Suprapubic skin (tissue), 4 donors: ENCODE data around the gene TRIM26. TPM values are rescaled to one million over a fixed set of nuclear protein-coding genes. Genes with fewer than 3 reads are reported as not detected.

ENCODE experiments used
- DNase-seq, 2 donors: peaks; one replicate each; pipeline ENCODE4 v3.0.0-alpha.2; 2019; ENCODE audit warnings: low spot score in 2 of 2
- H3K27ac ChIP-seq: fragments of 200-600 bp; sonication (generic); one replicate; pipeline ENCODE4 v1.5.1; 2019
- H3K27me3 ChIP-seq: fragments of 200-600 bp; sonication (generic); one replicate; pipeline ENCODE4 v1.5.1; 2019
- H3K36me3 ChIP-seq: fragments of 200-600 bp; sonication (generic); one replicate; pipeline ENCODE4 v1.5.1; 2019
- H3K4me1 ChIP-seq: fragments of 200-600 bp; sonication (generic); one replicate; pipeline ENCODE4 v1.5.1; 2019
- H3K4me3 ChIP-seq: fragments of 200-600 bp; sonication (generic); one replicate; pipeline ENCODE4 v1.5.1; 2019; ENCODE audit warnings: mild to moderate bottlenecking
- H3K9me3 ChIP-seq: fragments of 200-600 bp; sonication (generic); one replicate; pipeline ENCODE4 v1.5.1; 2019
- CTCF ChIP-seq, 2 donors: fragments of 200-600 bp in 1 of 2; fragments of 450-650 bp in 1 of 2; sonication (generic) in 1 of 2; IDR thresholded peaks; one replicate each; pipeline ENCODE4 v1.5.1; 2016 to 2019; ENCODE audit warnings: antibody characterized with exemption in 2 of 2, mild to moderate bottlenecking in 1 of 2, moderate library complexity in 1 of 2
- EP300 ChIP-seq: sonication (generic); formaldehyde crosslinking; IDR thresholded peaks from one replicate; pipeline ENCODE4 v1.6.1; 2017; ENCODE audit warnings: antibody characterized with exemption
- POLR2A ChIP-seq, 2 donors: fragments of 450-650 bp; IDR thresholded peaks; one replicate each; pipeline ENCODE4 v1.6.1; 2017; ENCODE audit warnings: antibody characterized with exemption in 2 of 2, mild to moderate bottlenecking in 2 of 2, moderate library complexity in 2 of 2
- POLR2AphosphoS5 ChIP-seq, 3 donors: sonication (generic); formaldehyde crosslinking; IDR thresholded peaks; one replicate each; pipeline ENCODE4 v1.6.1; 2017; ENCODE audit warnings: antibody characterized with exemption in 3 of 3
- WGBS: methylation state at CpG from one replicate; pipeline ENCODE4 v1.1.5; 2018; 5-methylcytosine and 5-hydroxymethylcytosine counted together
- total RNA-seq, 4 donors: library from RNA; depleted of rRNA; stranded (reverse); fragments of >200 nt; gene quantifications; one replicate each; pipeline ENCODE4 v1.1.0, GENCODE V29; 2016

The TRIM26 gene
- total RNA-seq, 4 donors from 2014 or later, result 61.3 to 79.0 (median 72.5) TPM

- no peaks in the 10 kb centered on the region for H3K36me3 ChIP-seq
- 80% methylated on average over 10 of the region's 10 CpGs for WGBS
- no peaks in the 10 kb centered on the region for H3K9me3 ChIP-seq
- peaks cover 14% of the 10 kb centered on the region for H3K27me3 ChIP-seq
- H3K27ac ChIP-seq, result no peak overlapping the region
- DNase-seq, result no peak
- no peak overlapping the region for H3K4me3 ChIP-seq
- peaks cover 6% of the 10 kb centered on the region for H3K4me1 ChIP-seq
- no peak for TF ChIP-seq POLR2A (IDR thresholded peaks at IDR 0.05)
- no peak for TF ChIP-seq CTCF (IDR thresholded peaks at IDR 0.05)
- no peak for TF ChIP-seq EP300
- TF ChIP-seq POLR2AphosphoS5 (IDR thresholded peaks at IDR 0.05), result no peak
Measured at GRCh38 chr6:30150671-30151395, 62.4 kb downstream of the TRIM26 start.

- peaks cover 23% of the 10 kb centered on the region for H3K27me3 ChIP-seq
- DNase-seq, result no peak
- H3K9me3 ChIP-seq, result no peaks in the 10 kb centered on the region
- H3K36me3 ChIP-seq, result no peaks in the 10 kb centered on the region
- TF ChIP-seq EP300 (no peak), POLR2A (IDR thresholded peaks at IDR 0.05) (no peak), POLR2AphosphoS5 (IDR thresholded peaks at IDR 0.05) (no peak), CTCF (IDR thresholded peaks at IDR 0.05) (no peak)
- H3K4me1 ChIP-seq, result peaks cover 3% of the 10 kb centered on the region
- 60% methylated on average over 7 of the region's 7 CpGs for WGBS
- no peak overlapping the region for H3K4me3 ChIP-seq
- H3K27ac ChIP-seq, result no peak overlapping the region
Measured at GRCh38 chr6:30149858-30150550, 63.2 kb downstream of the TRIM26 start.

GRCh38 chr6:30149234-30149633, 64.0 kb downstream of the TRIM26 start:
- H3K36me3 ChIP-seq, result no peaks in the 10 kb centered on the region
- no peak overlapping the region for H3K27ac ChIP-seq
- WGBS, result 70% methylated on average over 3 of the region's 3 CpGs
- H3K4me1 ChIP-seq, result no peaks in the 10 kb centered on the region
- no peak for DNase-seq
- H3K9me3 ChIP-seq, result no peaks in the 10 kb centered on the region
- no peak for TF ChIP-seq POLR2A (IDR thresholded peaks at IDR 0.05)
- H3K27me3 ChIP-seq, result peaks cover 30% of the 10 kb centered on the region
- no peak overlapping the region for H3K4me3 ChIP-seq

GRCh38 chr6:30147096-30147495, 66.1 kb downstream of the TRIM26 start:
- Histone ChIP-seq H3K36me3 (no peaks in the 10 kb centered on the region), H3K9me3 (no peaks in the 10 kb centered on the region), H3K27me3 (peaks cover 32% of the 10 kb centered on the region), H3K4me1 (no peaks in the 10 kb centered on the region), H3K4me3 (no peak overlapping the region), H3K27ac (no peak overlapping the region)
- no peak for TF ChIP-seq CTCF (IDR thresholded peaks at IDR 0.05)
- 77% methylated on average over 3 of the region's 3 CpGs for WGBS
- no peak for DNase-seq

GRCh38 chr6:30145818-30146217, 67.4 kb downstream of the TRIM26 start:
- 67% methylated on average over 7 of the region's 7 CpGs for WGBS
- no peak overlapping the region for H3K4me3 ChIP-seq
- H3K27me3 ChIP-seq, result peaks cover 37% of the 10 kb centered on the region
- H3K9me3 ChIP-seq, result no peaks in the 10 kb centered on the region
- H3K27ac ChIP-seq, result no peak overlapping the region
- H3K4me1 ChIP-seq, result no peaks in the 10 kb centered on the region
- TF ChIP-seq EP300 (no peak), POLR2A (IDR thresholded peaks at IDR 0.05) (no peak), CTCF (IDR thresholded peaks at IDR 0.05) (no peak), POLR2AphosphoS5 (IDR thresholded peaks at IDR 0.05) (no peak)
- H3K36me3 ChIP-seq, result no peaks in the 10 kb centered on the region
- no peak for DNase-seq
